ENCODE data around the gene STEAP4. TPM values are rescaled to one million over a fixed set of nuclear protein-coding genes. Genes with fewer than 3 reads are reported as not detected.
"Not testable (repeated sequence)": the region's sequence is repeated elsewhere in the genome, so short reads cannot be mapped to it uniquely, and the experiment has no call there.

STEAP4 gene
- total RNA-seq, 2 donors from 2014 or later = not detected

DNA sequence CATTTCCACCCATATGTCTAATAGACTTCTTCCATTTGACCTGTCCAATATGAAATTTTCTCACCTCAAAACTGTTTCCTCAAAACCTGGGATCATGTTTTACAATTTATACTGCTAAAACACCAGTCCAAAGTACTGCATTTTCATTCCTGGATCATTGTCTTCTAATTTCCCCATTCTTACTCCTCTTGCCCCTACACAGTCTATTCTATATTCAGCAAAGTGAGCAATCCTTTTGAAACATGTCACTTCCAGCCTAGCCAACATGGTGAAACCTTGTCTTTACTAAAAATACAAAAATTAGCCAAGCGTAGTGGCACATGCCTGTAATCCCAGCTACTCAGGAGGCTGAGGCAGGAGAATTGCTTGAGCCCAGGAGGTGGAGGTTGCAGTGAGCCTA, 48.4 kb downstream of the STEAP4 start:
- not testable (repeated sequence) for ATAC-seq; DNase-seq (ENCODE audit: low spot score in 2 of 2); H3K27ac Mint-ChIP-seq
- Mint-ChIP-seq H3K9me3 (peaks cover 10 to 16% of the 10 kb centered on the region in 2 donors), H3K36me3 (peaks cover 8 to 11% of the 10 kb centered on the region in 2 donors)

DNA sequence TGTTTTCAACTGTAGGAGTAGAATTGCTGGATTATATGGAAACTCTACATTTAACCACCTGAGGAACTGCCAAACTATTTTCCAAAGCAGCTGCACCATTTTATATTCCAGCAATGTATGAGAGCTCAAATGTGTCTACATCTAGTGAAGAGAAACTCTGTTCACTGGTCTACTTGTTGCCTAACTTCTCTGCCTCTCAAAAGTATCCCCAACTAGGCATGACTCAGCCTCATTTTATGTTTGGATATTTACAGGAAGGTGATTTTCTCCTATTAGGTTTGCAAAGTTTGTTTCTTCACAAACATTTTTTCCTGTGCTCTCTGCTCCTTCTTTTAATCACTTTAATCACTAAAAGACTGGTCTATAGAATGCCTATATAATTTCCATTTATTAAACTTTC, 49.8 kb downstream of the STEAP4 start:
- H3K27ac Mint-ChIP-seq = no peak overlapping the region
- peaks cover 8 to 11% of the 10 kb centered on the region in 2 donors for H3K36me3 Mint-ChIP-seq
- ATAC-seq (no peak), DNase-seq (ENCODE audit: low spot score in 2 of 2) (no peak)
- peaks cover 10 to 16% of the 10 kb centered on the region in 2 donors for H3K9me3 Mint-ChIP-seq

DNA sequence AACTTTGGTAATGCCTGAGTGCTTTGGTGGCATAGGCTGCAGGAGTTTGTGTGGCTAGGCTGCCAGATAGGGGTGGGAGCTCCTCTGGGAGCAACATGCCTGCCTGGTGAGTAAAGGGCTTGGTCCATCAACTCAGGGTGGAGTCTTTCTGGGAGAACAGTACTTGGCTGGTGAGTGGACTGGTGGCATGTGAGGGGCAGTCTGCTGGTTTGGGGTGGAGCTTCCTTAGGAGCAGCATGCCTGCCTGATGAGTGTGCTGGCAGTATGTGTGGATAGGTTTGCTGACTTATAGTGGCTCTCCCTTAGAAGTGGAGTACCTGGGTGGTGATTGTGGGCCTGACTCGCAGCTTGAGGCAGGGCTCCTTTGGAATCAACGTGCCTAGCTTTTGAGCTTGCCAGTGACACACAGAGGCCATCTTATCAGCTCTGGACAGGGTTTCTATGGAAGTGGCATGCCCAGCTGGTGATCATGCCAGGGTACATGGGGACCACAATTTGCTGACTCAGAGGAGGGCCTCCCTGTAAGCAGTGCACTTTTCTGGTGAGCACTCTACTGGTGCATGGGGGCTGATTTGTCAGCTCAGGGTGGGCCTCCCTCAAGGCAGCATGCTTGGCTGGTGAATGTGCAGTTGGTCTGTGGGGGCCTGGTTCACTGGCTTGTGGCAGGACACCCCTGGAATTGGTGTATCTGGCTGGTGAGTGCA, 51.8 kb downstream of the STEAP4 start:
- no peak for DNase-seq (ENCODE audit: low spot score in 2 of 2)
- ATAC-seq = no peak
- H3K36me3 Mint-ChIP-seq = peaks cover 8 to 11% of the 10 kb centered on the region in 2 donors
- peaks cover 10 to 16% of the 10 kb centered on the region in 2 donors for H3K9me3 Mint-ChIP-seq
- peak overlapping the region in 1 of 2 donors; percentile 38 for H3K27ac Mint-ChIP-seq

DNA sequence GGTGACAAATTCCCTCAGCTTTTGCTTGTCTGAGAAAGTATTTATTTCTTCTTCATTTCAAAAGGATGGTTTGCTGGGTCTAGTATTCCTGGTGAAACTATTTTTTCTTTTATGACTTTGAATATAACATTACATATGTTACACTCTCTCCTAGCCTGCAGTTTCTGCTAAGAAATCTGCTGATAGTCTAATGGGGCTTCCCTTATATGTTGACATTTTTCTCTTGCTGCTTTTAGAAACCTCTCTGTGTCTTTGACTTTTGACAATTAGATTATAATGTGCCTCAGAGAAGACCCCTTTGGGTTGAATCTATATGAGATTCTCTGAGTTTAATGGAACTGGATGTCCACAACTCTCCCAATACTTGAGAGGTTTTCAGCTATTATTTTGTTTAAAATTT, 53.1 kb downstream of the STEAP4 start:
- ATAC-seq = no peak
- H3K9me3 Mint-ChIP-seq = peaks cover 10 to 16% of the 10 kb centered on the region in 2 donors
- no peak overlapping the region for H3K27ac Mint-ChIP-seq
- H3K36me3 Mint-ChIP-seq = peaks cover 8 to 11% of the 10 kb centered on the region in 2 donors
- DNase-seq (ENCODE audit: low spot score in 2 of 2) = no peak

DNA sequence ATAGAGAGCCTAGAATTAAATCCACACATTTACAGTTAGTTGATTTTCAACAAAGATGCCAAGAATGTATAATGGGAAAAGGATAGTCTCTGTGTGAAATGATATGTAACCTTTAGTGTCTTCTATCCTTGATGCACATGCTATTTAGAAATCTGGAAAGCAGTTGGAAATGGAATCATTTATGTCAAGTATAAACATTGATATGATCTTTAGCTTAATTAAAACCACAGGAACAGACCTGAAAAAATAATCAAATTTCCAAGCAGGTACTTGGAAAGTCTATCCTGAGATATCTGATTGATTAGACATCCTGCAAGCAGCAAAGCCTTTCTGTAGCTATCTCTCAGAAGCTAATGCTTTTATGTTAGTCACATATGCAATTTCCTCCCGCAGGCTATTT, 62.4 kb downstream of the STEAP4 start:
- Mint-ChIP-seq H3K36me3 (no peaks in the 10 kb centered on the region), H3K27ac (no peak overlapping the region), H3K9me3 (no peaks in the 10 kb centered on the region)
- no peak for DNase-seq (ENCODE audit: low spot score in 2 of 2)
- ATAC-seq = no peak

DNA sequence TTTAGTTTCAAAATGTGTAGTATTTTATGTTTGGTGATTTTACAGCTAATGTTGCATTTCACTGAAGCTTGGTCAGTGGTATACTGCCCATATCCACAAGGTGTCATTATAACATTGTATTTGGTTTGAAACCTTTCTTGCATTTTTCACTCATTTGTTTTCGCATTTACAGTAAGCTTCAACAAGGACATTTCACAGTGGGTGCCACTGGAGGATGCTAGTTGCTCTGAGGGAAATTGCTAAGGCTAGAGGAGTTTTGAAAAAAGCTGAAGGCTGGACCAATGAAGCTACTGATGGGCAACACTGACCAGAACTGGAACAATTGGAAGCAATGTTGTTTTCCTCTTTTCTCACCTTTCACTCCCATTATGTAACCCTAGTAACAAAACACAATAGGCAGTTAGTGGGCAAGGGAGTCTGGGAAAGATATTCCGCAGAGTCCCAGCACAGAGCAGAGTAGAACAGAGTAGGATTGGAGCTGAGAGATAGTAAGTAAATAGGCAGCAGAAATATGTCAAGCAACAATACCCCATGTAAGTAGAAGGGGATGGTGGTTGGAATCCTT, 63.3 kb downstream of the STEAP4 start:
- H3K9me3 Mint-ChIP-seq = no peaks in the 10 kb centered on the region
- no peak overlapping the region for H3K27ac Mint-ChIP-seq
- DNase-seq (ENCODE audit: low spot score in 2 of 2) = no peak
- peak in 1 of 2 donors; percentile 52 for ATAC-seq
- no peaks in the 10 kb centered on the region for H3K36me3 Mint-ChIP-seq

DNA sequence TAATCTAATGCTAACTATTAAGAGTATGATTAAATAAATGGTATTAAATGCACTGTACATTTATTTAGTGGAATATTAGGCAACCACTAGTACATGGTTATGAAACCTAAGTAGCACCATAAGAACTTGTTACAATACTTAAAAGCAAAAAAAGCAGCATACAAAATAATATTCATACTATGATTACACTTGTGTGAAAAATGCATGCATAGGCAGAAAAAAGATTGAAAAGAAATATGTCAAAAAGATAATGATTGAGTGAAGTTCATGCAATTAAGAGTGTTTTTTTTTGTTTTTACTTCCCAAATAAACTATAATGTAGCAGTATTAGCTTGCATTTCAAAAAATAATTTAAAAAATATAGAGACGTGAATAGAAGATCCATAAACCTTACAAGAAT, 66.8 kb downstream of the STEAP4 start:
- no peaks in the 10 kb centered on the region for H3K9me3 Mint-ChIP-seq
- DNase-seq (ENCODE audit: low spot score in 2 of 2) = no peak
- no peak for ATAC-seq
- H3K36me3 Mint-ChIP-seq = no peaks in the 10 kb centered on the region
- H3K27ac Mint-ChIP-seq = no peak overlapping the region

DNA sequence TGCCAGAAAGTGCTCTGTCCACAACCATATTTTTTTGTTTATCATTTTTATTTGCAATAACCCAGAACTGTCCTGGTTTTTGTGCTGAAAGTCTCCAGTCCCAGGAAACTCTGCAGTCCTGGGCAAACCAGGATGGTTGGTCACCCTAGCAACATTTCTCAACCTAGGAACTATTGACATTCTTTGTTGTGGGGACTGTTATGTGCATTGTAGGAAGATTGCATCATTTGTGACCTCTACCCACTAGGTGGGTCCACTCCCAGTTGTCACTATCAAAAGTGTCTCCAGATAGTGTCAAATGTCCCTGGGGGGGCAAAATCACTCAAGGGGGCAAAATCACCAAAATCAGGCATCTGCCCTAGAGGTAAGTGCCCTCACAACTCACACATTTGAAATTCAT, 72.9 kb downstream of the STEAP4 start:
- DNase-seq (ENCODE audit: low spot score in 2 of 2) (no peak), ATAC-seq (no peak)
- H3K9me3 Mint-ChIP-seq = no peaks in the 10 kb centered on the region
- H3K27ac Mint-ChIP-seq = no peak overlapping the region
- H3K36me3 Mint-ChIP-seq = peaks cover 0 to 1% of the 10 kb centered on the region in 2 donors

DNA sequence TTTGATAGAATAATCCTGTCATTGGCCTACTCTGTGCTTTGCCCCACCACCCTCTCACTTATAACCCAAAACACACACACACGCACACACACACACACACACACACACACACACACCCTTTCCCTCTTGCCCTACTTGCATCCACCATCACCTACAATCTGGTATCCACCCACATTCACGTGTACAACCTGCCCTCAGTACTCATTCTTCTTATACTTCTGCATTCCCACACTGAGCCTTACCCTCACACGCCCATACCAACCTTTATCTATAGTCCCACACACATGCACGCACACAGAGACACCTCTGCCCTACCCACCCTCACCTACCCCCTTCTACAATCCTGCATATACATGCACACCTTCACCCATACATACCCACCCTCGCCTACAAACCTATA, 76.0 kb downstream of the STEAP4 start:
- no peak for DNase-seq (ENCODE audit: low spot score in 2 of 2)
- Mint-ChIP-seq H3K36me3 (peaks cover 0 to 6% of the 10 kb centered on the region in 2 donors), H3K9me3 (no peaks in the 10 kb centered on the region), H3K27ac (no peak overlapping the region)
- no peak for ATAC-seq

DNA sequence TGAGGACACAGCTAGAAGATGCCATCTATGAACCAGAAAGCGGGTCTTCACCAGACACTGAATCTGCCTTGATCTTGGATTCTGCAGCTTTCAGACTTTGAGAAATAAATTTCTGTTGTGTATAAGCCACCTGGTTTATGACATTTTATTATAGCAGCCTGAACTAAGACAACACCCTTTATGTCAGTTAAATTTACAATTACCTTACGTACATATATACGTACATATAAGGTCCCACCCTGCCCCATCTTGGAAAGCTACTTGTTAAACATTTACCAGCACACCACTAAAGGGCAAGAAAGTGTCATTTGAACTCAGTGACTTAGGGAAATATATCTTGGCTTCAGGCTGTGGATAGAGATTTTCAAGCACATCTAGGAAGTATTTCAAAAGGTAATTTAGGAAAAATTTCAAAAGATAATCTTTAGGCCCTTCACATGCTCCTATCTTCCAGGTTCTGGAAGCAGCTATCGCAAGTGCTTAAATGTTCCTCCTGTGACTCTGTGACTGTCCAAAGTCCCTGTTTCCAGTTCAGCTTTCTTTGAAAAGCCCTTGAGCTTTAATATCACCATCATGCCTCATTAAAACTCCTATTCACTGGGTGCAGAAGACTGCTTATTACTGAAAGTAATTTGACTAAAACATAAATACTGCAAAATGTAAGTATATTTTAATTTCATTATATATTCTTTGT, 77.2 kb downstream of the STEAP4 start:
- no peak for ATAC-seq
- peaks cover 0 to 6% of the 10 kb centered on the region in 2 donors for H3K36me3 Mint-ChIP-seq
- no peak overlapping the region for H3K27ac Mint-ChIP-seq
- no peaks in the 10 kb centered on the region for H3K9me3 Mint-ChIP-seq
- DNase-seq (ENCODE audit: low spot score in 2 of 2) = no peak

DNA sequence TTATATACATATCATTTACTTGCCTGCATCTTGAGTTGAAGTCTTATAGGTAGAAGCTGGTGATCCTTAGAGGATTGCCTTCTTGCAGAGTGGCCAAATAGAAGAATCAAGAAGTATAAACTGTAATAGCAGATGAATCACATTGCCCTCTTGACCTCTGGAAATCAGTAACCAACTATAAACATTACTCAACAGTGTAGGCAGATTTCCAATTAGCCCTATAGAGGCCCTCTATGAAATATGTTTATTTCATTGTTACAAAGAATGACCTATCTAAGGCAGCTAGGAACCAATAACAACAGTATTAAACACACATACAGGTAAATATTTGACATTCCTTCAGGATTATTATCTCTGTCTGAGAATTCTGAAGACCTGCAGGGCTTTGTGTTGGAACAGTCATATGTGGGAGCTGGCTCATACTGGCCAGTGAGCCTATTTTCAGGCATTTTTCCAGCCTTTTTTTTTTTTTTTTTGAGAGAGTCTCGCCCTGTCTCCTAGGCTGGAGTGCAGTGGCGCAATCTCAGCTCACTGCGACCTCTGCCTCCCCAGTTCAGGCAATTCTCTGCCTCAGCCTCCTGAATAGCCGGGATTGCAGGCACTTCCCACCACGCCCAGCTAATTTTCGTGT, 79.7 kb downstream of the STEAP4 start:
- H3K9me3 Mint-ChIP-seq = no peaks in the 10 kb centered on the region
- H3K36me3 Mint-ChIP-seq = peaks cover 0 to 6% of the 10 kb centered on the region in 2 donors
- no peak for ATAC-seq
- DNase-seq (ENCODE audit: low spot score in 2 of 2) = no peak
- no peak overlapping the region for H3K27ac Mint-ChIP-seq

DNA sequence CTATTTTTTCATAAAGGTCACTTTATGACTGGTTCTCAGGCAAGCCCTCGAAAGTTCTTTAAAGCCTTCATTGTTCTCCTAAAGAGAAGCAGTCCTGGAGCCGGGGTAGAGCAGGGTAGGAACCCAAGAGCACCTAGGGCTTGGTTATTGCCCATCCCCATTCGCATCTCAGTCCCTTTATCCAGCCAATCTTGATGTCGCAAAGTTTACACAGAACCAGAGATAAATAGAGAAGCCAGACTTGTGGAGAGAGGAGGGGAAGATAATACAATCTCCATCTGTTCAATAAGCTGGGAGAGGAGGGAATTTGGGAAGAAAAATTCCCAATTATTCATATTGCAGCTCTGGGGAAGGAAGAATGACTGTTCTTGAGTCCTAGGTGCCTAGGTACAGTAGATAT, 80.5 kb downstream of the STEAP4 start:
- Mint-ChIP-seq H3K36me3 (peaks cover 0 to 6% of the 10 kb centered on the region in 2 donors), H3K27ac (no peak overlapping the region)

DNA sequence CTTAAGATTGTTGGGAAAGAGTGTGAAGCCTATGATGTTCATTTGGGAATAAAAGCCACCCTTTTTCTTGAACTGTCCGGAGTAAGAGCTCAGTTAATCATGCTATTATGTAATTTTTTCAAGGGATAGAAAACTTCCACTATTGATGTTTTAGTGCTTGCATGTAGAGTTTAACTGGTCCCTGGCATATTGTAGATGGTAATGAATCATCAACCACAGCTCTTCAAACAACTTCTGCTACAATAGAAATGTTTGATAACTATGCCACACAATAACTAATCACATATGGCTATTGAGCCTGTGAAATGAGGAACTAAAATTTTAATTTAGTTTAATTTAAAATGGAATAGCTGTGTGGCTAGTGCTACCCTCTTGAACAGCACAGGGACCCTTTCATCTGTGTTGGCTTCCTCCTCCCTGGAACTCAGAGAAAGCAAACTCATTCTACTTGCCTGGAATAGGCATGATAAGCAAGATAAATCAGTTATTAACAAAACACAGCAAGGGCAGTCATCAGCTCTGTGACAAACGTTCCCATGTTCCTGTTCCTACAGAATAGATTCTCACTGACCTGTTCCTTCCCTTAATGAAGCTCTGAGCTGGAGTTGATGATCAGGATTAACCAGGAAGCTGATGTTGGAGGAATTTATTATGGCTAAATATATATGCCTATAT, 82.0 kb downstream of the STEAP4 start:
- Mint-ChIP-seq H3K27ac (no peak overlapping the region), H3K36me3 (peaks cover 0 to 6% of the 10 kb centered on the region in 2 donors), H3K9me3 (no peaks in the 10 kb centered on the region)
- DNase-seq (ENCODE audit: low spot score in 2 of 2) = no peak
- ATAC-seq = no peak

More for the DNA sequence above, 80.5 kb downstream of the STEAP4 start:
- ATAC-seq (no peak), DNase-seq (ENCODE audit: low spot score in 2 of 2) (no peak)
- H3K9me3 Mint-ChIP-seq = no peaks in the 10 kb centered on the region

DNA sequence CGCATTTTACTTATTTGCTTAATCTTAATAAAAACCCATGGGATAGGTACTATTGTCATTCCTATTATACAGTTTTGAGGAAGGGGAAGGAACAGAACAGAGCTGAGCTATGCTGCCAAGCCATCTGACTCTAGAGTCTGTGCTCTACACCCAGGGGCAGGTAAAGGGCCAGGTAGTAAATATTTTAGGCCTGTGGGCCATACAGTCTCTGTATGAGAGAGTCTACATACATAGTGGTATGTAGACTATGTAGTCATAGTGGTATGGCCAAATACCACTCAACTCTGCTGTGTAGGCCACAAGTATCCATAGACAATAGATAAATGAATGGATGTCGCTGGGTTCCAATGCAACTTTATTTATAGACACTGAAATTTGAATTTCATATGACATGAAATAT, 83.4 kb downstream of the STEAP4 start:
- ATAC-seq = no peak
- Mint-ChIP-seq H3K9me3 (no peaks in the 10 kb centered on the region), H3K36me3 (peaks cover 7 to 9% of the 10 kb centered on the region in 2 donors), H3K27ac (no peak overlapping the region)
- DNase-seq (ENCODE audit: low spot score in 2 of 2) = no peak
